Activated CD8-positive, alpha-beta memory T cell treated with anti-CD3 and anti-CD28 coated beads, Interleukin-2, amount 50 U/mL, for 24 hours (primary cell): ENCODE measurements around the gene MBD3L5.
"Not testable (repeated sequence)": the region's sequence is repeated elsewhere in the genome, so short reads cannot be mapped to it uniquely, and the experiment has no call there.

Experiments used
- DNase-seq: peaks from one replicate; pipeline ENCODE4 v3.0.0-alpha.2; 2020; ENCODE audit errors: extremely low read depth

MBD3L5 gene

DNA sequence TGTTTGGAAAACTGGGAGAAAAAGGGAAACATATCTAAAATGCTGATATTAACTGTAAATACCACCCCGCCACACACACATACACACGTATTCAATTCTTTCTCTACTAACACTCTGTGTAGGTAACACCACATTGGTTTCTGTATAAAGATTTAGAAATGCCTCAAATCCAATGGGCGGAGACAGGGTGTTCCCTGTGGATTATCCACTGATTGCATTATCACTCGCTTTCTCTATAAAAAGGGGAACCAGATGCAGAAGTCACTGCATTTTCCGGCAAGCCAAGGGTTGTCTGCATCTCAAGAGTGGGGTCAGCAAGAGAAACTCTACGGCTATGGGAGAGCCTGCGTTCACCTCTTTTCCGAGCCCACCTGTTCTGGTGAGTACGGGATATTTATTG, at the start of gene MBD3L5:
Gene MBD3L5, plus strand, starts transcription at position 301 of the 400 bp plus-strand sequence. Its CDS starts 34 bp downstream, at position 335.
- not testable (repeated sequence) for DNase-seq

DNA sequence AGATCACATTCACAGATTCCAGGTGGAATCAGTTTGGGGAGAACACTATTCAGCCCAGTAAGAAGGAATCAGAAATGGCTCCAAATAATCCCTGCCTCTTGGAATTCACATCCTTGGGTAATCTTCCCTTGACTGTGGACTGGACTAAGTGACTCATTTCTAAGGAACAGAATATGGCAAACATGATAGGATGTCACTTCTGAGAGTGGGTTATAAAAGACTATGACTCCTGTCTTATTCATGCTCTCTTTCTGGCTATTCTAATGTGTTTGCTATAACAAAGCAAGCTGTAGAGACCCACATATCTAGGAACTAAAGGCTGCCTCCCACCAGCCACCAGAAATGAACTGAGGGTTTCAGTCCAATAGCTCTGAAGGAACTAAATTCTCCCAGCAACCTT, 46.9 kb upstream of the MBD3L5 start:
- DNase-seq, result no peak

DNA sequence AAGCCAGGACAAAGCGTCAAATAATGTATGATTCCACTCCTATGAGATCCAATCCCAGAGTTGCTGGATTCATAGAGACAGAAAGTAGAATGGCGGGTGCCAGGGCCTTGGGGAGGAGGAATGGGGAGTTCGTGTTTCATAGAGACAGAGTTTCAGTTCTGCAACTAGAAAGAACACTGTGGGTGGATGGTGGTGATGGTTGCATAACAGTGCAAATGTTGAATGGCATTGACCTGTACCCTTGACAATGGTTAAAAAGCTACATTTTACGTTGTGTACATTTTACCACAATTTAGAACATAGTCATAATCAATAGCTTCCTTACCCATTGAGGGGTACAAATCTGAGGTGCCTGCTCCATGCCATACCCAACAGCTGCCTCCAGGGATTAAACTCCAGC, 42.5 kb upstream of the MBD3L5 start:
- DNase-seq, result no peak

DNA sequence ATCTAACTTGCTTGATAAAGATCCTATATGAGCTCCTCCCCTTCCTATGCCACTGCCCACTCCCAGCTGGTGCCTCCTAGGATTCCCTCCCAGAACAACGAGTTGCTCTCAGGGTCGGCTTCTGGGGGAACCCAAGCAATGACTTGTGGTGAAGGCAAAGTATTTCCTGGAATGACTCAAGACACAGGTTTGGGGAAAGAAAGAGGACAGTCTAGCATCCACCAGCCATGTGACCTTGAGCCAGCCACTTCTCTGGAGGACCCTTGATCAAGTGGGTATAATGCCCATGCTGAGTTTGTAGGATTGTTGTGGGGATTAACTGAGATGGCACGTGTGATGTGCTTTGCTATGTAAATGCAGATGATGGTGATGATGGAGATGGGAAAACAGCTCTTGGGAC, 42.1 kb upstream of the MBD3L5 start:
- no peak for DNase-seq

DNA sequence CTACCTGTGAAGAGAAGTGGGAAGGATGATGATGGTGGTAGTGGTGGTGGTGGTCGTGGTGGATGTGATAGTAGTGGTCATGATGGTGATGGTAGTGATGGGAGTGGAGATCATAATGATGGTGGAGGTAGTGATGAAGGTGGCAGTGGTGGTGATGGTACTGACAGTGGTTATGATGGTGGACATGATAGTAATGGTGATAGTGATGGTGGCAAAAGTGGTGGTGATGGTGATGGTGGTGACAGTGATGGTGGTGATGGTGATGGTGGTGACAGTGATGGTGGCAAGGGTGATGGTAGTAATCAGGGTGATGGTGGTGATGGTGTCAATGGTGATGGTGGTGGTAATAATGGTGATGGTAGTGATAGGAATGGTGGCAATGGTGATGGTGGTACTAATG, 35.3 kb upstream of the MBD3L5 start:
- no peak for DNase-seq

DNA sequence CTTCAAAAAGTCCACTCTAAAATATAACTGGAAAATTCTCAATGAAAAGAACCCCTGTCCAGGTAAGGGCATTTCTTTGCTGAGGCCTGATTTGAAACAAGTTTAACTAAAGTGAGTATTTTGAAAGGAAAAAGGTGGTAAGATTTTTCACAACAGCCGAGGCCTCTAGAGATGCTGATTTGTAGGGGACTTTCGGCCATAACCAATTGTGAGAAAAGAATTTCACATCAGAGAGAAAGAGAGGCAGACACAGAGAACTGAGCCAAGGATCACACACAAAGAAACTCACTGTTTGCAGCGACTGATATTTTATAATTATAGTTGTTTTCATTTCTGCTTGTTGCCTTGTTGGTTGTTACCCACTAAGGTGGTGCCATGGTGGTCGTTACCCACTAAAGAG, 33.6 kb upstream of the MBD3L5 start:
- DNase-seq, result no peak

DNA sequence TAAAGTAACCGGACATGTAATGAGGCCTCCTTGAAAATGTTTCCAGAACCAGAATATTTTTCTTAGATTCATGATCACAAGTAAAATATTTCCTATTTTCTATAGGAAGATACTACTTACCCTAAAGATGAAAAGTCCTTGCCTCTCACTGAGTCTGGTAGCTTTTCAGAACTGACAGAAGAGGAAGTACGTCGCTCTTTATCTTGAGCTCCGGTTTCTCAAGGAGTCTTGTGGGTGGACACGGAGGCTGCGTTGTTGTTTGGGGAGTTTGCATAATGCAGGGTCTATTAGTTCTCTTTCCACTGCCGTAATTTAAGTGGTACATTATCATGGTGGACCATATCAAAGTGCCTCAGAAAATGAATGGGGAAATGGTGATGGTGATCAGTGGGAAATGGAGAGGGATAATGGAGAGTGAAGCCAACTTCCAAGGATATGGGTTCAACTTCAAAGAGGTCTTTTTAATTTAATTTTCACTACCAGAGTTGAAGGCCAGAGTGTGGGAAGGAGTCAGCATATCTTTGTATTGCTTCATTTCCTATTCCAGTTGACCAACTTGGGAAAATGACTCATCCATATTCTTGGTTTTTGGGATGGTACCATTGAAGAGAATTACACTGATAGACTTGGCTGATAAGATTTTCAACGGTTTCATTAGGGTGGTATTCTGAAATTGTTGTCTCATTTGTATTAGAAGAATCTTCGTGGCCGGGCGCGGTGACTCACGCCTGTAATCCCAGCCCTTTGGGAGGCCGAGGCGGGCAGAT, 32.5 kb upstream of the MBD3L5 start:
- DNase-seq, result no peak

DNA sequence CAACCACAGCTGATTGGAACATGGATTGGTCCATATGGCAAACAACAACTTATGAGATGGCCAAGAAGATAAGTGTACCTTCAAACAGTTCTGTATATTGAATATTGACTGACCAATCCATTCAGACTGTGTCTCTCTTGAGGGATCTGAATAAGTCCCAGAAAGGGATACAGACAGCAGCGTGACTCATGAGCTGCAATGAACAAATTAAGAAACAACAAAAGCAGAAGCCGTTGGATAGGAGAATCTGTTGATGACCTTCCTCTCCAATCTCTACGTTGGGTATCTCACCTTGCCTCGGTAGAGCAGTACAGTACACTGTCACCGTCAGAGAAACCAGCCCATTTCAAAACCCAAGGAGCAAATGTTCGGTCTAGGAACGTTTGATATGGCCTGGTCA, 30.4 kb upstream of the MBD3L5 start:
- DNase-seq, result no peak

DNA sequence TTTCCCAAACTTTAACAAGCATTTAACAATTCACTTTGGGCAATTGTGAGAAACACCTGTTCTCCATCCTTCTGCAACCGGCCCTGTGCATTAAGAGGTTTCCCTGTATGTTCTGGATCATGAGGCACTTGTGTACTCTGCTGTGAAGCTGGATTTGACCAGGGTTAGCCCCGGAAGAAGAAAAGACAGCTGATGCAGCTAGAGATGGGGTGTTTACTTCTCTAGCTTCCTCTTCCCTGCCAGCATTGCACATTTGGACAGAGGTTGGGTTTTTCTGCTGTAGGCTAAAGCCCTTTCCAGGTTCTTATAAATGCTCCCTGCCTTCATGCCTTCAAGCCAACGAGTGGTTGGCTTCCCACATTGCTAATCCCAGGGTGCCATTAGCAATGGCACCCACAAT, 30.0 kb upstream of the MBD3L5 start:
- no peak for DNase-seq

DNA sequence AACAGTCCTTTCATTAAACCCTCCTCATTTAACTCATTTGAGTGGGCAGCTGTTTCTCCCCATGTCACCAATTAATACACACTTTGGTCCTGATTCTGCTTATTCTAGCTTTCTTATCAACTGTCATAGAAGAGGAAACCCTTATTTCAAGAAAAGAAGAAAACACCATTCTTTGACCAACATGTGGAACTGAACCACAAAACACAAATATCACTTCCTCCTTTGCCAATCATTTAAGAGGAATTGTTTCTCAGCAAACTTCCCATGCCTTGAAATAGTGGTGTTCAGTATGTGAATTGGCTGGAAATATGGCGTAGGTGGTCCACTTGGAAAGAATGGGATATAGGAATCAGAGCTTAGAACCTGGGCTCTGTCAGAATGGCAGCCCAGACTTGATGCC, 29.6 kb upstream of the MBD3L5 start:
- DNase-seq, result no peak

DNA sequence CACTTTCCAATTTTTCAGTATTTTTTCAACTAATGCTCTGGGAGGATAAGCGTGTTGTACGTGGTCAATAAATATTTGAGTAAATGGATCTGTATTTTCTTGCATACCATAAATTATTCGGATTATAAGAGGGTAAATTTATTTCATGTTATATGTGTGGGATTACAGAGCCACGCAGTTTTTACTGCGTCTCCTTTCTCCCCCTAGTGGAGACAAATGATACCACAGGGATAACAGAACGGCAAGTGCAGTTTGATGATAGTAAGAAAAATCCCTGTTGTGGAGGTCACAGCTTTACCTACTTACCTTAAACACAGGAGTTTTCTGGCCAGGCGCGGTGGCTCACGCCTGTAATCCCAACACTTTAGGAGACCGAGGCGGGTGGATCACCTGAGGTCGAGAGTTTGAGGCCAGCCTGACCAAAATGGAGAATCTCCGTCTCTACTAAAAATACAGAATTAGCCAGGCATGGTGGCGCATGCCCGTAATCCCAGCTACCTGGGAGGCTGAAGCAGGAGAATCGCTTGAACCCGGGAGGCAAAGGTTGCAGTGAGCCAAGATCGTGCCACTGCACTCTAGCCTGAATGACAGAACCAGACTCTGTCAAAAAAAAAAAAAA, 26.0 kb upstream of the MBD3L5 start:
- DNase-seq, result no peak

DNA sequence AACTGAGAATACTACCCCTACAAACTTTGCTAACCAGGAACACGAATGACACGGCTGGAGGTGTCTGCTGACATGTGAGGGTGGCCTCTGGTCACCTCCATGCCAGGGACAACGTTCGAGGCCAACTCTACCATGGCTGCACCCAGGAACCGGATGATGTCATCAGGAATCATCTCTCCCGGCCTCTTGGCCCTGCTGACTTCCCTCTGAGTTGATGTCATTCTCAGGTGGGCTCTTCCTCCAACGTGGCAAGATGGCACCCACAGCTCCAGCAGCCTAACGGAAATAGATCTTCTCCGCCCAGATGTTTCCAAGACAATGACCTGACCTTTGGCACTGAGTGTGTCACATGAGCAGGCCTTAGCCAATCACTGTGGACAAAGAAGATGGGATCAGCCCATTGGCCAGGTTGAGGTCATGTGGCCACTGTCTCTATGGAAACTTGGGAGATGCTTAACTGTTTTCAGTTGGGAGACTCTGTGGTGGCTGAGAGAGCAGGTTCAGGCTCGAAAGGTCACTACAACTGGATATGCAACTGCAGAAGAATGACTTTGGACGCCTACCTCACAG, 24.2 kb upstream of the MBD3L5 start:
- DNase-seq, result no peak

DNA sequence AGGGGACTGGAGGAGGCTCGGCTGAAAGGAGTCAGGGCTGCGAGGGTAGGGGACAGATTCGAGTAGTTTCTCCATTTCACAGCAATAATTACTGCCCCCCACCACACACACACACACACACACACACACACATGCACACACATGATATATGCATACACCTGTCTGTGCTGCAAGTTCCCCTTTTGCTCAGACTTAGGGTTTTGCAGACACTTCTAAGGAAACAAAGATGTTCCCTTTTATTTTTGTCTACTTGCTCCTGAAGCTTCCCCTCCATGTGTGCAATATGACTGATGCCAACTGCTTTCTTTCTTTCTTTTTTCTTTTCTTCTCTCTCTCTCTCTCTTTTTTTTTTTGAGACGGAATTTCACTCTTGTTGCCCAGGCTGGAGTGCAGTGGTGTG, 22.5 kb upstream of the MBD3L5 start:
- DNase-seq, result no peak

DNA sequence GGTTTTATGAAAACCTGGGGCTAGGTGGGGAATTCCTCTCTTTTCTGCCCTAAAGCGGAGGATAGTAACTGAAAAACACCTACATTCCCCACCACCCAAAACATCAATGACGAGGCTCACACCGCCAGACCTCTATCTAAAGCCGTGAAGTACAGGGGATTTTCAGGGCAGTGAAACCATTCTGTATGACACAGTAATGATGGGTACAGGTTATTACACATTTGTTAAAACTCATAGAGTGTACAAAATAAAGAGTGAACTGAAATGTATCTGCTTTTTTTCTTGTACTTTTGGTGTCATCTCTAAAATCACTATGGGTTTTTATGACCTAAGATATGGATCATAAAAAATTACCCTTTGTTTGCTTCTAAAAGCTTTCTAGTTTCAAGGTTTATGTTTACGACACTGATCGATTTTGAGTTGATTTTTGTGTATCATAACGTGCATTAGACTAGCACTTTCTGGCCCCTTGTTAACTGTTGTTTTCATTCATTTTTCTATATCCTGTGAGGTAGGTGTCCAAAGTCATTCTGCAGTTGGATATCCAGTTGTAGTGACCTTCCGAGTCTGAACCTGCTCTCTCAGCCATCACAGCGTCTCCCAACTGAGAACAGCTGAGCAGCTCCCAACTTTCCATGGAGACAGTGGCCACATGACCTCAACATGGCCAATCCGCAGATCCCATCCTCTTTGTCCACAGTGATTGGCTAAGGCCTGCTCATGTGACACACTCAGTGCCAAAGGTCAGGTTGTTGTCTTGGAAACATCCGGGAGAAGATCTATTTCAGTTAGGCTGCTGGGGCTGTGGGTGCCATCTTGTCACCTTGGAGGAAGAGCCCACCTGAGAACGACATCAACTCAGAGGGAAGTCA, 19.4 kb upstream of the MBD3L5 start:
- DNase-seq, result no peak

DNA sequence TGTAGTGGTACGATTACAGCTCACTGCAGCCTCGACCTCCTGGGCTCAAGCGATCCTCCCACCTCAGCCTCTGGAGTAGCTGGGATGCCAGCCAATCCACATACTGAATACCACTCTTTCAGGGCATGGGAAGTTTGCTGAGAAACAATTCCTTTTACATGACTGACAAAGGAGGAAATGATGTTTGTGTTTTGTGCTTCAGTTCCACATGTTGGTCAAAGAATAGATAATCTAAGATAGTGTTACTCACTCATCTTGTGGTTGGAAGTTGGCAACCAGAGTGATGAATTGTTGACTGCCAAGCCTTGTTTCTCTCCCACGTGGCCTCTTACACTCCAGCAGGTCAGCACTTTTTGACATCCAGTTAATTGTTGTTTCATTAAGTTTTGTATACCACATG, 16.7 kb upstream of the MBD3L5 start:
- DNase-seq, result no peak

DNA sequence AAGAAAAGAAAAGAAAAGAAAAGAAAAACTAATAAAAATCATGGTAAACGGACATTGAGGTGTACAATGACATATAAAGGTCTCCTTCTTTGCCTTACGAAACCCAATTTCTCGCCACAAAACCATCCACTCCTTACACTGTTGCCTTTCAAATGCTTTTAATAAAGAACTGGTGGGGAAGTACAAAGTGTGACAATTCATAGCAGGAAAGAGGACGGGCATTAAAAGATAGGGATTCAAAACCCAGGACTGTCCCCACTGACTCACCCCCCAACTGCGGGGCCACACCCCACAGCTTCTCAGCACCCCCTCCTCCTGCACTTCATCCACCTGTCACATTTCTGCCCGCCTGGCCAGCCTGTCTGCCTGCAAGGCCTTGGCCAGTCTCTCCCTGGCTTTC, 11.6 kb upstream of the MBD3L5 start:
- DNase-seq, result no peak

DNA sequence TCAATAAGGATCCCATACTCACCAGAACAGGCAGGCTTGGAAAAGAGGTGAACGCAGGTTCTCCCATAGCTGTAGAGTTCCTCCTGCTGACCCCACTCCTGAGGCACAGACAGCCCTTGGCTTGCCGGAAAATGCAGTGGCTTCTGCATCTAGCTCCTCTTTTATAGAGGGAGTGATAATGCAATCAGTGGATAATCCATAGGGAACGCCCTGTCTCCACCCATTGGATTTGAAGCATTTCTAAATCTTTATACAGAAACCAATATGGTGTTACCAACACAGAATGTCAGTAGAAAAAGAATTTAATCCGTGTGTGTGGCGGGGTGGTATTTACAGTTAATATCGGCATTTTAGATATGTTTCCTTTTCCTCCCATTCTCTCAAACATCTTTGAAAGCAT, 9.0 kb upstream of the MBD3L5 start, which contains the start of gene MBD3L2B:
Gene MBD3L2B, minus strand, starts transcription at position 101 of the 400 bp plus-strand sequence. Its CDS starts 34 bp downstream, at position 67.
- not testable (repeated sequence) for DNase-seq

DNA sequence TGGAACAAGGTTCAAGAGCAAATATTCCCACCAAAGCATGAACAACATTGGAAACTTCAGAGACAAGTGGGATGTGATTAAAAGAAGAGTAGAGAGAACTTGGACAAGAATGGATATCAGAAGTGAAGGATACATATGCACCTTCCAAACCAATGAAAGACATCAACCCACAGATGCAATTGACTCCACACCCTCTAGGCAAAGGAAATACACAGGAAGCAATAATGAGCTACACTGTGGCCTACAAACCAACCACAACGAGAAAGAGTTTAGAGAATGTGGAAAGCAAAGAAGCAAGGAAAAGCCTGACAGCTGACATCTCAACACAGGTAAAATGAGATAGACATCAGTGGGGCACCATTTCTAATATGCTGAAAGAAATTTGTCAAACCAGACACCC, 1.6 kb upstream of the MBD3L5 start:
- not testable (repeated sequence) for DNase-seq

DNA sequence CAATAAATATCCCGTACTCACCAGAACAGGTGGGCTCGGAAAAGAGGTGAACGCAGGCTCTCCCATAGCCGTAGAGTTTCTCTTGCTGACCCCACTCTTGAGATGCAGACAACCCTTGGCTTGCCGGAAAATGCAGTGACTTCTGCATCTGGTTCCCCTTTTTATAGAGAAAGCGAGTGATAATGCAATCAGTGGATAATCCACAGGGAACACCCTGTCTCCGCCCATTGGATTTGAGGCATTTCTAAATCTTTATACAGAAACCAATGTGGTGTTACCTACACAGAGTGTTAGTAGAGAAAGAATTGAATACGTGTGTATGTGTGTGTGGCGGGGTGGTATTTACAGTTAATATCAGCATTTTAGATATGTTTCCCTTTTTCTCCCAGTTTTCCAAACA, 9.7 kb downstream of the MBD3L5 start, which contains the start of gene MBD3L4:
Gene MBD3L4, minus strand, starts transcription at position 101 of the 400 bp plus-strand sequence. Its CDS starts 35 bp downstream, at position 66.
- not testable (repeated sequence) for DNase-seq

DNA sequence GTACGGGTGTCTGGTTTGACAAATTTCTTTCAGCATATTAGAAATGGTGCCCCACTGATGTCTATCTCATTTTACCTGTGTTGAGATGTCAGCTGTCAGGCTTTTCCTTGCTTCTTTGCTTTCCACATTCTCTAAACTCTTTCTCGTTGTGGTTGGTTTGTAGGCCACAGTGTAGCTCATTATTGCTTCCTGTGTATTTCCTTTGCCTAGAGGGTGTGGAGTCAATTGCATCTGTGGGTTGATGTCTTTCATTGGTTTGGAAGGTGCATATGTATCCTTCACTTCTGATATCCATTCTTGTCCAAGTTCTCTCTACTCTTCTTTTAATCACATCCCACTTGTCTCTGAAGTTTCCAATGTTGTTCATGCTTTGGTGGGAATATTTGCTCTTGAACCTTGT, 11.2 kb downstream of the MBD3L5 start:
- DNase-seq, result not testable (repeated sequence)

DNA sequence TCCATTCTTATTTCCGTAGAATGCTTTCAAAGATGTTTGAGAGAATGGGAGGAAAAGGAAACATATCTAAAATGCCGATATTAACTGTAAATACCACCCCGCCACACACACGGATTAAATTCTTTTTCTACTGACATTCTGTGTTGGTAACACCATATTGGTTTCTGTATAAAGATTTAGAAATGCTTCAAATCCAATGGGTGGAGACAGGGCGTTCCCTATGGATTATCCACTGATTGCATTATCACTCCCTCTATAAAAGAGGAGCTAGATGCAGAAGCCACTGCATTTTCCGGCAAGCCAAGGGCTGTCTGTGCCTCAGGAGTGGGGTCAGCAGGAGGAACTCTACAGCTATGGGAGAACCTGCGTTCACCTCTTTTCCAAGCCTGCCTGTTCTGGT, 18.6 kb downstream of the MBD3L5 start, which contains the start of gene MBD3L2:
Gene MBD3L2, plus strand, starts transcription at position 301 of the 400 bp plus-strand sequence. Its CDS starts 53 bp downstream, at position 354.
- not testable (repeated sequence) for DNase-seq

DNA sequence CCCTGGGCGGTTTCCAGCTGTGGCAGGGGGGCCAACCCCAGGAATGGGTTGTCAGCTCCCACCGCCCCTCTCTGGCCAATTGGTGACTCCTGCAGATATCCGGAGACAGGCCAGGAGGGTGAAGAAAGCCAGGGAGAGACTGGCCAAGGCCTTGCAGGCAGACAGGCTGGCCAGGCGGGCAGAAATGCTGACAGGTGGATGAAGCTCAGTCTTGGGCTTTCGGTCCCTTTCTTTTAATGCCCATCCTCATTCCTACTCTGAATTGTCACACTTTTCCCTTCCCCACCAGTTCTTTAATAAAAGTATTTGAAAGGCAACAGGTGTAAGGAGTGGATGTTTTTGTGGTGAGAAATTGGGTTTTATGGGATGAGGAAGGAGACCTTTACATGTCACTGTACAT, 21.0 kb downstream of the MBD3L5 start:
- DNase-seq, result not testable (repeated sequence)
